Activated CD4-positive, alpha-beta T cell treated with anti-CD3 and anti-CD28 coated beads, Interleukin-2, amount 10 ng/mL, durations not matched to agents 24 days and 14 days (primary cell): ENCODE data around the gene WBP2NL. TPM values are rescaled to one million over a fixed set of nuclear protein-coding genes. Genes with fewer than 3 reads are reported as not detected.
"Not testable (repeated sequence)": the region's sequence is repeated elsewhere in the genome, so short reads cannot be mapped to it uniquely, and the experiment has no call there.

ENCODE experiments used
- DNase-seq: peaks from one replicate; pipeline ENCODE4 v3.0.0; 2022
- H3K27ac Mint-ChIP-seq: one replicate; pipeline ENCODE4 v1.8.0; 2022; ENCODE audit warnings: mild to moderate bottlenecking, mixed read lengths
- H3K27me3 Mint-ChIP-seq: one replicate; pipeline ENCODE4 v1.8.0; 2022; ENCODE audit warnings: mixed read lengths
- H3K36me3 Mint-ChIP-seq: one replicate; pipeline ENCODE4 v1.8.0; 2022; ENCODE audit warnings: low read depth, mild to moderate bottlenecking, mixed read lengths
- H3K4me1 Mint-ChIP-seq: one replicate; pipeline ENCODE4 v1.8.0; 2021; ENCODE audit warnings: mixed read lengths
- H3K4me3 Mint-ChIP-seq: one replicate; pipeline ENCODE4 v1.8.0; 2022; ENCODE audit warnings: mild to moderate bottlenecking, moderate library complexity, mixed read lengths
- H3K9me3 Mint-ChIP-seq: one replicate; pipeline ENCODE4 v1.8.0; 2021; ENCODE audit warnings: mixed read lengths
- intact Hi-C: fragments of 100-400 bp; cut with micrococcal nuclease; formaldehyde crosslinking; loops from one replicate; pipeline ENCODE4 v1.15.1; 2023
- total RNA-seq: library from RNA; stranded (reverse); gene quantifications from 2 replicates; pipeline ENCODE4 v1.2.3, GENCODE V29; 2022

The WBP2NL gene
- total RNA-seq, 1 donor from 2014 or later: 1.4 TPM

GRCh38 chr22:42066126-42066761 is 67.7 kb downstream of the WBP2NL start:
- no peaks in the 10 kb centered on the region for H3K27me3 Mint-ChIP-seq
- no peaks in the 10 kb centered on the region for H3K9me3 Mint-ChIP-seq
- no peak overlapping the region for H3K4me3 Mint-ChIP-seq
- H3K4me1 Mint-ChIP-seq: peaks cover 23% of the 10 kb centered on the region
- peak; percentile 56 for DNase-seq
- H3K36me3 Mint-ChIP-seq: peaks cover 51% of the 10 kb centered on the region
- no peak overlapping the region for H3K27ac Mint-ChIP-seq
- intact Hi-C loops: no loop called here

- intact Hi-C loops: no loop called here
These were observed 68.3 kb downstream of the WBP2NL start for GRCh38 chr22:42066937-42067336.

GRCh38 chr22:42067671-42068251 is 69.2 kb downstream of the WBP2NL start:
- H3K4me3 Mint-ChIP-seq: no peak overlapping the region
- no peaks in the 10 kb centered on the region for H3K9me3 Mint-ChIP-seq
- intact Hi-C loops: no loop called here
- H3K27ac Mint-ChIP-seq: no peak overlapping the region
- no peak for DNase-seq
- no peaks in the 10 kb centered on the region for H3K27me3 Mint-ChIP-seq
- peaks cover 40% of the 10 kb centered on the region for H3K36me3 Mint-ChIP-seq
- H3K4me1 Mint-ChIP-seq: peaks cover 32% of the 10 kb centered on the region

More at GRCh38 chr22:42066937-42067336, 68.3 kb downstream of the WBP2NL start:
- peaks cover 47% of the 10 kb centered on the region for H3K36me3 Mint-ChIP-seq
- H3K27ac Mint-ChIP-seq: no peak overlapping the region
- no peak overlapping the region for H3K4me3 Mint-ChIP-seq
- H3K9me3 Mint-ChIP-seq: no peaks in the 10 kb centered on the region
- peaks cover 29% of the 10 kb centered on the region for H3K4me1 Mint-ChIP-seq
- DNase-seq: no peak
- H3K27me3 Mint-ChIP-seq: no peaks in the 10 kb centered on the region

GRCh38 chr22:42068291-42068690 is 69.7 kb downstream of the WBP2NL start:
- Mint-ChIP-seq H3K9me3 (no peaks in the 10 kb centered on the region), H3K4me3 (no peak overlapping the region), H3K27ac (no peak overlapping the region), H3K36me3 (peaks cover 35% of the 10 kb centered on the region), H3K27me3 (no peaks in the 10 kb centered on the region), H3K4me1 (peaks cover 36% of the 10 kb centered on the region)
- no peak for DNase-seq
- intact Hi-C loops: no loop called here

GRCh38 chr22:42069801-42070516 is 71.4 kb downstream of the WBP2NL start:
- H3K27ac Mint-ChIP-seq: peak overlapping the region; percentile 93
- H3K9me3 Mint-ChIP-seq: no peaks in the 10 kb centered on the region
- intact Hi-C loops: loop anchor here (1.0 to 10.0 kb wide), 7 partner anchors 9 to 235 kb away; partner anchors contain the start of genes CENPM, NDUFA6, SMDT1 and SREBF2
- no peaks in the 10 kb centered on the region for H3K27me3 Mint-ChIP-seq
- peaks cover 27% of the 10 kb centered on the region for H3K36me3 Mint-ChIP-seq
- DNase-seq: no peak
- peak overlapping the region; percentile 93 for H3K4me3 Mint-ChIP-seq
- peaks cover 40% of the 10 kb centered on the region for H3K4me1 Mint-ChIP-seq

GRCh38 chr22:42070517-42071422 is 72.2 kb downstream of the WBP2NL start, which contains the start of gene NAGA:
Gene NAGA, minus strand, starts transcription at chr22:42070812. Its CDS starts 515 bp downstream, at chr22:42070297.
- intact Hi-C loops: loop anchor here (1.0 to 10.0 kb wide), 7 partner anchors 9 to 236 kb away; partner anchors contain the start of genes CENPM, NDUFA6, SMDT1 and SREBF2
- H3K36me3 Mint-ChIP-seq: peaks cover 21% of the 10 kb centered on the region
- peak within 1 kb of the TSS; percentile 93 for H3K27ac Mint-ChIP-seq
- peak; percentile 98 for DNase-seq
- no peaks in the 10 kb centered on the region for H3K27me3 Mint-ChIP-seq
- H3K4me1 Mint-ChIP-seq: peaks cover 39% of the 10 kb centered on the region
- peak within 1 kb of the TSS; percentile 93 for H3K4me3 Mint-ChIP-seq
- H3K9me3 Mint-ChIP-seq: no peaks in the 10 kb centered on the region

- H3K36me3 Mint-ChIP-seq: peaks cover 18% of the 10 kb centered on the region
- peaks cover 37% of the 10 kb centered on the region for H3K4me1 Mint-ChIP-seq
- not testable (repeated sequence) for H3K9me3 Mint-ChIP-seq
These were observed 72.9 kb downstream of the WBP2NL start for GRCh38 chr22:42071508-42071907.

GRCh38 chr22:42072606-42073330 is 74.2 kb downstream of the WBP2NL start:
- peaks cover 37% of the 10 kb centered on the region for H3K4me1 Mint-ChIP-seq
- intact Hi-C loops: loop anchor here (10.0 kb wide), 1 partner anchor 238 kb away; the partner anchor contains the start of gene SREBF2
- no peaks in the 10 kb centered on the region for H3K9me3 Mint-ChIP-seq
- peak overlapping the region; percentile 79 for H3K27ac Mint-ChIP-seq
- H3K4me3 Mint-ChIP-seq: peak overlapping the region; percentile 71
- DNase-seq: no peak
- peaks cover 13% of the 10 kb centered on the region for H3K36me3 Mint-ChIP-seq
- no peaks in the 10 kb centered on the region for H3K27me3 Mint-ChIP-seq

More at GRCh38 chr22:42071508-42071907, 72.9 kb downstream of the WBP2NL start:
- peak overlapping the region; percentile 93 for H3K4me3 Mint-ChIP-seq
- H3K27ac Mint-ChIP-seq: peak overlapping the region; percentile 93
- intact Hi-C loops: loop anchor here (2.0 to 10.0 kb wide), 5 partner anchors 41 to 237 kb away; partner anchors contain the start of genes CENPM, SREBF2 and WBP2NL
- DNase-seq, H3K27me3 Mint-ChIP-seq: not testable (repeated sequence)

GRCh38 chr22:42073621-42074041 is 75.0 kb downstream of the WBP2NL start:
- Mint-ChIP-seq H3K27me3 (no peaks in the 10 kb centered on the region), H3K27ac (peak overlapping the region; percentile 79), H3K4me3 (peak overlapping the region; percentile 71), H3K36me3 (peaks cover 7% of the 10 kb centered on the region), H3K9me3 (no peaks in the 10 kb centered on the region), H3K4me1 (peaks cover 38% of the 10 kb centered on the region)
- intact Hi-C loops: loop anchor here (10.0 kb wide), 1 partner anchor 239 kb away; the partner anchor contains the start of gene SREBF2
- no peak for DNase-seq

GRCh38 chr22:42074132-42074811 is 75.7 kb downstream of the WBP2NL start, which contains the start of gene PHETA2:
Gene PHETA2, plus strand, starts transcription at chr22:42074248. Its CDS starts 3,046 bp downstream, at chr22:42077294.
- Mint-ChIP-seq H3K4me3 (peak within 1 kb of the TSS; percentile 71), H3K36me3 (peaks cover 5% of the 10 kb centered on the region)

GRCh38 chr22:42074846-42075676 is 76.5 kb downstream of the WBP2NL start:
- Mint-ChIP-seq H3K36me3 (peaks cover 5% of the 10 kb centered on the region), H3K9me3 (no peaks in the 10 kb centered on the region), H3K4me1 (peaks cover 41% of the 10 kb centered on the region), H3K27ac (peak overlapping the region; percentile 78), H3K27me3 (no peaks in the 10 kb centered on the region), H3K4me3 (peak overlapping the region; percentile 64)
- DNase-seq: no peak
- intact Hi-C loops: loop anchor here (10.0 kb wide), 1 partner anchor 240 kb away; the partner anchor contains the start of gene SREBF2

More at GRCh38 chr22:42074132-42074811, 75.7 kb downstream of the WBP2NL start, which contains the start of gene PHETA2:
- DNase-seq: peak; percentile 89
- Mint-ChIP-seq H3K27me3 (no peaks in the 10 kb centered on the region), H3K4me1 (peaks cover 40% of the 10 kb centered on the region), H3K9me3 (no peaks in the 10 kb centered on the region), H3K27ac (peak within 1 kb of the TSS; percentile 79)
- intact Hi-C loops: loop anchor here (10.0 kb wide), 1 partner anchor 239 kb away; the partner anchor contains the start of gene SREBF2
